Measurements from ENCODE around the gene CCDC81.

- TF ChIP-seq CTCF (conservative IDR thresholded peaks at IDR 0.05; ENCODE audit: low read depth, low read length) (no peak), POLR2A (IDR thresholded peaks at IDR 0.05; ENCODE audit: low read depth, low read length) (no peak), MAFK (IDR thresholded peaks at IDR 0.05; ENCODE audit: low read depth, low read length) (no peak)
Measured at GRCh38 chr11:86431258-86431657, 56.6 kb downstream of the CCDC81 start.
